Ishikawa (cell line): ENCODE data around the gene SRSF10.

ENCODE experiments used
- CEBPB ChIP-seq: IDR thresholded peaks from 2 replicates; pipeline ENCODE4 v1.6.1; 2012
- CREB1 ChIP-seq: IDR thresholded peaks from 2 replicates; pipeline ENCODE4 v1.6.1; 2012; ENCODE audit warnings: low read depth
- EGR1 ChIP-seq: IDR thresholded peaks from 2 replicates; pipeline ENCODE4 v1.6.1; 2012
- EP300 ChIP-seq: IDR thresholded peaks from 2 replicates; pipeline ENCODE4 v1.6.1; 2012; ENCODE audit warnings: borderline replicate concordance
- FOXM1 ChIP-seq: IDR thresholded peaks from 2 replicates; pipeline ENCODE4 v1.6.1; 2012; ENCODE audit warnings: low read depth, borderline replicate concordance
- MAX ChIP-seq: IDR thresholded peaks from 2 replicates; pipeline ENCODE4 v1.6.1; 2012
- NFIC ChIP-seq: IDR thresholded peaks from 2 replicates; pipeline ENCODE4 v1.6.1; 2012
- RAD21 ChIP-seq: IDR thresholded peaks from 2 replicates; pipeline ENCODE4 v1.6.1; 2012; ENCODE audit warnings: low read depth
- TAF1 ChIP-seq: IDR thresholded peaks from 2 replicates; pipeline ENCODE4 v1.6.1; 2012; ENCODE audit warnings: low read depth, mild to moderate bottlenecking
- TCF12 ChIP-seq: IDR thresholded peaks from 2 replicates; pipeline ENCODE4 v1.6.1; 2012; ENCODE audit warnings: low read depth
- TEAD4 ChIP-seq: IDR thresholded peaks from 2 replicates; pipeline ENCODE4 v1.6.1; 2012
- YY1 ChIP-seq: IDR thresholded peaks from 2 replicates; pipeline ENCODE4 v1.6.1; 2012; ENCODE audit warnings: low read depth
- ZBTB7A ChIP-seq: IDR thresholded peaks from 2 replicates; pipeline ENCODE4 v1.6.1; 2012; ENCODE audit warnings: low read depth
- TF ChIP-seq, protein P1 (sequence below): IDR thresholded peaks from 2 replicates; pipeline ENCODE4 v1.6.1; 2012
- TF ChIP-seq, protein P2 (sequence below): IDR thresholded peaks from 2 replicates; pipeline ENCODE4 v1.6.1; 2012; ENCODE audit warnings: low read depth, mild to moderate bottlenecking

SRSF10 gene

GRCh38 chr1:23916209-23917131 lies 63.7 kb downstream of the SRSF10 start:
- peak; percentile 71 for TF ChIP-seq RAD21
- TF ChIP-seq TAF1, result no peak

DNA sequence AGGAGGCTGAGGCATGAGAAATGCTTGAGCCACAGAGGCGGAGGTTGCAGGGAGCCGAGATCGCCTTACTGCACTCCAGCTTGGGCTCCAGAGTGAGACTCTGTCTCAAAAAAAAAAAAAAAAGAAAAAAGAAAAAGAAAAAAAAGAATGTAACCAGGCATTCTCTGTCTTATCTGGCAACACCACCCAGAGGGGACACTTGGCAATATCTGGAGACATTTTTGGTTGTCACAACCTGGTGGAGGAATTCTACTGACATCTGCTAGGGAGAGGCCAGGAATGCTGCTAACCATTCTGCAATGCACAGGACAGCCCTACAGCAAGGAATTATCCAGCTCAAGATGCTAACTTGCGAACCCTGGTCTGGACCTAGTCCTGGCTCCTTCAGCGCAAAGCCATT lies 64.7 kb downstream of the SRSF10 start:
- TF ChIP-seq TCF12 (no peak), MAX (no peak), EP300 (no peak), CREB1 (no peak), ZBTB7A (no peak), YY1 (no peak), TAF1 (no peak), EGR1 (no peak)
- TF ChIP-seq, protein P1, sequence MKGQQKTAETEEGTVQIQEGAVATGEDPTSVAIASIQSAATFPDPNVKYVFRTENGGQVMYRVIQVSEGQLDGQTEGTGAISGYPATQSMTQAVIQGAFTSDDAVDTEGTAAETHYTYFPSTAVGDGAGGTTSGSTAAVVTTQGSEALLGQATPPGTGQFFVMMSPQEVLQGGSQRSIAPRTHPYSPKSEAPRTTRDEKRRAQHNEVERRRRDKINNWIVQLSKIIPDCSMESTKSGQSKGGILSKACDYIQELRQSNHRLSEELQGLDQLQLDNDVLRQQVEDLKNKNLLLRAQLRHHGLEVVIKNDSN, result no peak
- TF ChIP-seq, protein P2, sequence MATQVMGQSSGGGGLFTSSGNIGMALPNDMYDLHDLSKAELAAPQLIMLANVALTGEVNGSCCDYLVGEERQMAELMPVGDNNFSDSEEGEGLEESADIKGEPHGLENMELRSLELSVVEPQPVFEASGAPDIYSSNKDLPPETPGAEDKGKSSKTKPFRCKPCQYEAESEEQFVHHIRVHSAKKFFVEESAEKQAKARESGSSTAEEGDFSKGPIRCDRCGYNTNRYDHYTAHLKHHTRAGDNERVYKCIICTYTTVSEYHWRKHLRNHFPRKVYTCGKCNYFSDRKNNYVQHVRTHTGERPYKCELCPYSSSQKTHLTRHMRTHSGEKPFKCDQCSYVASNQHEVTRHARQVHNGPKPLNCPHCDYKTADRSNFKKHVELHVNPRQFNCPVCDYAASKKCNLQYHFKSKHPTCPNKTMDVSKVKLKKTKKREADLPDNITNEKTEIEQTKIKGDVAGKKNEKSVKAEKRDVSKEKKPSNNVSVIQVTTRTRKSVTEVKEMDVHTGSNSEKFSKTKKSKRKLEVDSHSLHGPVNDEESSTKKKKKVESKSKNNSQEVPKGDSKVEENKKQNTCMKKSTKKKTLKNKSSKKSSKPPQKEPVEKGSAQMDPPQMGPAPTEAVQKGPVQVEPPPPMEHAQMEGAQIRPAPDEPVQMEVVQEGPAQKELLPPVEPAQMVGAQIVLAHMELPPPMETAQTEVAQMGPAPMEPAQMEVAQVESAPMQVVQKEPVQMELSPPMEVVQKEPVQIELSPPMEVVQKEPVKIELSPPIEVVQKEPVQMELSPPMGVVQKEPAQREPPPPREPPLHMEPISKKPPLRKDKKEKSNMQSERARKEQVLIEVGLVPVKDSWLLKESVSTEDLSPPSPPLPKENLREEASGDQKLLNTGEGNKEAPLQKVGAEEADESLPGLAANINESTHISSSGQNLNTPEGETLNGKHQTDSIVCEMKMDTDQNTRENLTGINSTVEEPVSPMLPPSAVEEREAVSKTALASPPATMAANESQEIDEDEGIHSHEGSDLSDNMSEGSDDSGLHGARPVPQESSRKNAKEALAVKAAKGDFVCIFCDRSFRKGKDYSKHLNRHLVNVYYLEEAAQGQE, result no peak

DNA sequence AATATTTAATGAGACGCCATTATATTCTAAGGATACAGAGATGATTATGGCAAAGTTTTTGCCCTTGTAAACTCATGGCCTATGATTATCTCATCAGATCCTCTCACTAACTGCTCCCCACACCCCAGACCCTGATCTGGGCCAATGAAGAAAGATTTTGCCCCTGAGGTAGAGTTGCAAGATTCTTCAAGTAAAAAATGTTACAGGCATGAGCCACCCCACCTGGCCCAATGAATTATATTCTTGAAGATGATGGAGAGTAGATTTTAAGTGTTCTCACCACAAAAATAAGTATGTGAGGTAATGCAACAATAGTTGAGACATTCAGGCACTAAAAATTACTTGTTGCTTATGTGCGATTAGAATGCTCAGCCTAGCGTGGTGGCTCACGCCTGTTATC lies 65.2 kb downstream of the SRSF10 start:
- TF ChIP-seq TEAD4 (no peak), TAF1 (no peak), TCF12 (no peak), FOXM1 (no peak), EP300 (no peak), NFIC (no peak), YY1 (no peak), EGR1 (no peak), ZBTB7A (no peak), CEBPB (no peak)
- TF ChIP-seq, protein P2, result no peak
- TF ChIP-seq, protein P1, result no peak
